Activated T-cell treated with anti-CD3 and anti-CD28 coated beads, Interleukin-2, amount 50 U/mL, for 24 hours (primary cell): ENCODE results near the gene TNNT2.

ENCODE experiments used
- DNase-seq: peaks from one replicate; pipeline ENCODE4 v3.0.0-alpha.2; 2020
- H3K27ac Mint-ChIP-seq: 2 replicates; pipeline ENCODE4 v1.8.0; 2020; ENCODE audit warnings: mild to moderate bottlenecking, mixed read lengths
- H3K27me3 Mint-ChIP-seq: 2 replicates; pipeline ENCODE4 v1.8.0; 2020; ENCODE audit warnings: mixed read lengths
- H3K36me3 Mint-ChIP-seq: 2 replicates; pipeline ENCODE4 v1.8.0; 2020; ENCODE audit warnings: low read depth, mixed read lengths
- H3K4me1 Mint-ChIP-seq: 2 replicates; pipeline ENCODE4 v1.8.0; 2020; ENCODE audit warnings: low read depth, mixed read lengths
- H3K4me3 Mint-ChIP-seq: 2 replicates; pipeline ENCODE4 v1.8.0; 2020; ENCODE audit warnings: mild to moderate bottlenecking, moderate library complexity, mixed read lengths
- H3K9me3 Mint-ChIP-seq: 2 replicates; pipeline ENCODE4 v1.8.0; 2020; ENCODE audit warnings: mixed read lengths

TNNT2 gene

GRCh38 chr1:201376107-201376463 lies 1.4 kb downstream of the TNNT2 start:
- H3K36me3 Mint-ChIP-seq: no peaks in the 10 kb centered on the region
- H3K27ac Mint-ChIP-seq: no peak overlapping the region
- DNase-seq: no peak
- no peaks in the 10 kb centered on the region for H3K4me1 Mint-ChIP-seq
- H3K9me3 Mint-ChIP-seq: no peaks in the 10 kb centered on the region
- H3K4me3 Mint-ChIP-seq: no peak overlapping the region
- peaks cover 15% of the 10 kb centered on the region for H3K27me3 Mint-ChIP-seq

- H3K27me3 Mint-ChIP-seq: peaks cover 19% of the 10 kb centered on the region
- DNase-seq: no peak
- H3K9me3 Mint-ChIP-seq: no peaks in the 10 kb centered on the region
- H3K4me3 Mint-ChIP-seq: no peak overlapping the region
- no peaks in the 10 kb centered on the region for H3K36me3 Mint-ChIP-seq
- H3K4me1 Mint-ChIP-seq: no peaks in the 10 kb centered on the region
- H3K27ac Mint-ChIP-seq: no peak overlapping the region
Measured at GRCh38 chr1:201375169-201375568, 2.3 kb downstream of the TNNT2 start.

GRCh38 chr1:201374364-201374763 lies 3.1 kb downstream of the TNNT2 start:
- no peak for DNase-seq
- H3K36me3 Mint-ChIP-seq: no peaks in the 10 kb centered on the region
- no peak overlapping the region for H3K27ac Mint-ChIP-seq
- H3K9me3 Mint-ChIP-seq: no peaks in the 10 kb centered on the region
- H3K27me3 Mint-ChIP-seq: peaks cover 22% of the 10 kb centered on the region
- H3K4me1 Mint-ChIP-seq: no peaks in the 10 kb centered on the region
- H3K4me3 Mint-ChIP-seq: no peak overlapping the region

GRCh38 chr1:201371792-201372191 lies 5.7 kb downstream of the TNNT2 start:
- Mint-ChIP-seq H3K36me3 (no peaks in the 10 kb centered on the region), H3K27me3 (peaks cover 38% of the 10 kb centered on the region), H3K27ac (no peak overlapping the region), H3K4me1 (no peaks in the 10 kb centered on the region), H3K9me3 (no peaks in the 10 kb centered on the region), H3K4me3 (no peak overlapping the region)
- DNase-seq: no peak

GRCh38 chr1:201371276-201371675 lies 6.2 kb downstream of the TNNT2 start:
- no peak overlapping the region for H3K4me3 Mint-ChIP-seq
- H3K4me1 Mint-ChIP-seq: no peaks in the 10 kb centered on the region
- H3K9me3 Mint-ChIP-seq: no peaks in the 10 kb centered on the region
- H3K27me3 Mint-ChIP-seq: peaks cover 36% of the 10 kb centered on the region
- DNase-seq: no peak
- no peak overlapping the region for H3K27ac Mint-ChIP-seq
- H3K36me3 Mint-ChIP-seq: no peaks in the 10 kb centered on the region

GRCh38 chr1:201370500-201370899 lies 7.0 kb downstream of the TNNT2 start:
- no peak overlapping the region for H3K27ac Mint-ChIP-seq
- H3K36me3 Mint-ChIP-seq: no peaks in the 10 kb centered on the region
- no peak for DNase-seq
- no peaks in the 10 kb centered on the region for H3K4me1 Mint-ChIP-seq
- no peaks in the 10 kb centered on the region for H3K9me3 Mint-ChIP-seq
- no peak overlapping the region for H3K4me3 Mint-ChIP-seq
- peaks cover 32% of the 10 kb centered on the region for H3K27me3 Mint-ChIP-seq

GRCh38 chr1:201369209-201369608 lies 8.3 kb downstream of the TNNT2 start:
- Mint-ChIP-seq H3K27ac (no peak overlapping the region), H3K4me3 (no peak overlapping the region), H3K36me3 (no peaks in the 10 kb centered on the region), H3K4me1 (no peaks in the 10 kb centered on the region), H3K27me3 (peaks cover 32% of the 10 kb centered on the region), H3K9me3 (no peaks in the 10 kb centered on the region)
- DNase-seq: no peak

- no peaks in the 10 kb centered on the region for H3K9me3 Mint-ChIP-seq
- H3K27ac Mint-ChIP-seq: no peak overlapping the region
- H3K27me3 Mint-ChIP-seq: peaks cover 38% of the 10 kb centered on the region
- H3K4me1 Mint-ChIP-seq: no peaks in the 10 kb centered on the region
- no peak overlapping the region for H3K4me3 Mint-ChIP-seq
- no peaks in the 10 kb centered on the region for H3K36me3 Mint-ChIP-seq
- no peak for DNase-seq
Measured at GRCh38 chr1:201366696-201367095, 10.8 kb downstream of the TNNT2 start.

GRCh38 chr1:201365251-201365650 lies 12.2 kb downstream of the TNNT2 start:
- Mint-ChIP-seq H3K36me3 (no peaks in the 10 kb centered on the region), H3K4me1 (no peaks in the 10 kb centered on the region), H3K9me3 (no peaks in the 10 kb centered on the region), H3K27me3 (peaks cover 40% of the 10 kb centered on the region), H3K27ac (no peak overlapping the region), H3K4me3 (no peak overlapping the region)
- no peak for DNase-seq

- Mint-ChIP-seq H3K4me1 (no peaks in the 10 kb centered on the region), H3K36me3 (no peaks in the 10 kb centered on the region), H3K27me3 (peaks cover 36% of the 10 kb centered on the region), H3K27ac (no peak overlapping the region), H3K4me3 (no peak overlapping the region), H3K9me3 (no peaks in the 10 kb centered on the region)
- no peak for DNase-seq
Measured at GRCh38 chr1:201364808-201365105, 12.7 kb downstream of the TNNT2 start.

GRCh38 chr1:201363467-201363866 lies 14.0 kb downstream of the TNNT2 start:
- no peak for DNase-seq
- Mint-ChIP-seq H3K27me3 (peaks cover 27% of the 10 kb centered on the region), H3K4me3 (no peak overlapping the region), H3K9me3 (no peaks in the 10 kb centered on the region), H3K4me1 (no peaks in the 10 kb centered on the region), H3K27ac (no peak overlapping the region), H3K36me3 (no peaks in the 10 kb centered on the region)

GRCh38 chr1:201362906-201363305 lies 14.6 kb downstream of the TNNT2 start:
- peaks cover 25% of the 10 kb centered on the region for H3K27me3 Mint-ChIP-seq
- no peaks in the 10 kb centered on the region for H3K9me3 Mint-ChIP-seq

GRCh38 chr1:201361652-201362504 lies 15.6 kb downstream of the TNNT2 start:
- H3K27me3 Mint-ChIP-seq: peaks cover 21% of the 10 kb centered on the region
- H3K9me3 Mint-ChIP-seq: no peaks in the 10 kb centered on the region
- no peak overlapping the region for H3K27ac Mint-ChIP-seq
- H3K4me1 Mint-ChIP-seq: no peaks in the 10 kb centered on the region
- peak; percentile 35 for DNase-seq
- no peak overlapping the region for H3K4me3 Mint-ChIP-seq
- no peaks in the 10 kb centered on the region for H3K36me3 Mint-ChIP-seq

More at GRCh38 chr1:201362906-201363305, 14.6 kb downstream of the TNNT2 start:
- DNase-seq: no peak
- Mint-ChIP-seq H3K4me3 (no peak overlapping the region), H3K36me3 (no peaks in the 10 kb centered on the region), H3K4me1 (no peaks in the 10 kb centered on the region), H3K27ac (no peak overlapping the region)

GRCh38 chr1:201360901-201361651 lies 16.4 kb downstream of the TNNT2 start:
- Mint-ChIP-seq H3K9me3 (no peaks in the 10 kb centered on the region), H3K27ac (no peak overlapping the region), H3K36me3 (no peaks in the 10 kb centered on the region), H3K4me3 (no peak overlapping the region), H3K4me1 (no peaks in the 10 kb centered on the region), H3K27me3 (peaks cover 20% of the 10 kb centered on the region)
- DNase-seq: no peak

GRCh38 chr1:201360486-201360885 lies 17.0 kb downstream of the TNNT2 start:
- Mint-ChIP-seq H3K9me3 (no peaks in the 10 kb centered on the region), H3K36me3 (no peaks in the 10 kb centered on the region), H3K27me3 (peaks cover 24% of the 10 kb centered on the region), H3K27ac (no peak overlapping the region), H3K4me1 (no peaks in the 10 kb centered on the region), H3K4me3 (no peak overlapping the region)
- no peak for DNase-seq
